GM21515 (cell line): ENCODE results near the gene EIF5AL1.
"Not testable (repeated sequence)": the region's sequence is repeated elsewhere in the genome, so short reads cannot be mapped to it uniquely, and the experiment has no call there.

ENCODE experiments used
- ATAC-seq: cut with Tn5 transposase; IDR thresholded peaks from one replicate; pipeline ENCODE4 v1.9.1; 2021; ENCODE audit not compliant: unreplicated experiment

EIF5AL1 gene

GRCh38 chr10:79511891-79512583 lies at the start of gene EIF5AL1:
EIF5AL1 (plus strand) TSS chr10:79512533; CDS start chr10:79512650, 117 bp downstream.
- not testable (repeated sequence) for ATAC-seq

- no peak for ATAC-seq
These were observed 48.5 kb upstream of the EIF5AL1 start for GRCh38 chr10:79463578-79464496.

GRCh38 chr10:79465341-79465740 lies 47.0 kb upstream of the EIF5AL1 start:
- no peak for ATAC-seq

- ATAC-seq: no peak
These were observed 44.2 kb upstream of the EIF5AL1 start for GRCh38 chr10:79468015-79468560.

GRCh38 chr10:79468841-79469585 lies 43.3 kb upstream of the EIF5AL1 start:
- no peak for ATAC-seq

- ATAC-seq: no peak
These were observed 42.2 kb upstream of the EIF5AL1 start for GRCh38 chr10:79470096-79470495.

- ATAC-seq: no peak
These were observed 40.6 kb upstream of the EIF5AL1 start for GRCh38 chr10:79471776-79472175.

GRCh38 chr10:79472449-79472848 lies 39.9 kb upstream of the EIF5AL1 start:
- no peak for ATAC-seq

GRCh38 chr10:79472951-79473350 lies 39.4 kb upstream of the EIF5AL1 start:
- ATAC-seq: no peak

- ATAC-seq: no peak
These were observed 38.7 kb upstream of the EIF5AL1 start for GRCh38 chr10:79473496-79474095.

GRCh38 chr10:79475119-79475653 lies 37.1 kb upstream of the EIF5AL1 start:
- ATAC-seq: no peak

- ATAC-seq: no peak
These were observed 36.5 kb upstream of the EIF5AL1 start for GRCh38 chr10:79475877-79476276.

- ATAC-seq: no peak
These were observed 35.7 kb upstream of the EIF5AL1 start for GRCh38 chr10:79476645-79477044.

GRCh38 chr10:79477456-79477855 lies 34.9 kb upstream of the EIF5AL1 start:
- ATAC-seq: no peak

- ATAC-seq: no peak
These were observed 32.9 kb upstream of the EIF5AL1 start for GRCh38 chr10:79479283-79479909.

GRCh38 chr10:79482304-79482703 lies 30.0 kb upstream of the EIF5AL1 start:
- no peak for ATAC-seq

- ATAC-seq: no peak
These were observed 29.6 kb upstream of the EIF5AL1 start for GRCh38 chr10:79482741-79483140.

GRCh38 chr10:79483299-79483698 lies 29.0 kb upstream of the EIF5AL1 start:
- ATAC-seq: no peak

GRCh38 chr10:79483948-79484347 lies 28.4 kb upstream of the EIF5AL1 start:
- no peak for ATAC-seq

GRCh38 chr10:79484476-79484875 lies 27.9 kb upstream of the EIF5AL1 start:
- no peak for ATAC-seq
